Hepatocyte (in vitro differentiated cells): ENCODE measurements around the gene CLDN2.

Experiments
- EZH2phosphoT487 ChIP-seq: fragments of 200-600 bp; sonication (generic); IDR thresholded peaks from one replicate; pipeline ENCODE4 v1.6.1; 2018; ENCODE audit warnings: antibody characterized with exemption, mild to moderate bottlenecking, low read depth, moderate library complexity; ENCODE audit not compliant: unreplicated experiment, severe bottlenecking
- TF ChIP-seq, protein P1 (sequence below): fragments of 200-600 bp; sonication (generic); IDR thresholded peaks from 2 replicates; pipeline ENCODE4 v1.5.1; 2016; ENCODE audit warnings: antibody characterized with exemption, mild to moderate bottlenecking; ENCODE audit not compliant: poor library complexity

DNA sequence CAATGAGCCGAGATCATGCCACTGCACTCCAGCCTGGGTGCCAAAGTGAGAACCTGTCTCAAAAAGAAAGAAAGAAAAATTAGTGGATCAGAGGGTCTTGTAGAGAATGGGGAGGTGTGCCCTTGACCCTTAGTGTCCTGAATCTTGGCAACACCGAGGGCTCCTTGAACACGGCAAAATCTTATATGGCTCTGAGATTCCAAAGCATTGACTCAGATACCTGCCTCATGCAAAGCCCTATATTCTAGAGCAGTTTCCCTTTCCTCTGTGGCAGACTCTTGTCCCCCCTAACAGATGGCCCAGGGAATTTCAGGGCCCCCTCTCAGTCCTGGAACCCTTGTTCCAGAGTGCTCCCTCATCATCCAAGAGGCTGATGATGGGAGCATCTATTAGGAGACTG is 6.8 kb downstream of the CLDN2 start:
- TF ChIP-seq, protein P1, sequence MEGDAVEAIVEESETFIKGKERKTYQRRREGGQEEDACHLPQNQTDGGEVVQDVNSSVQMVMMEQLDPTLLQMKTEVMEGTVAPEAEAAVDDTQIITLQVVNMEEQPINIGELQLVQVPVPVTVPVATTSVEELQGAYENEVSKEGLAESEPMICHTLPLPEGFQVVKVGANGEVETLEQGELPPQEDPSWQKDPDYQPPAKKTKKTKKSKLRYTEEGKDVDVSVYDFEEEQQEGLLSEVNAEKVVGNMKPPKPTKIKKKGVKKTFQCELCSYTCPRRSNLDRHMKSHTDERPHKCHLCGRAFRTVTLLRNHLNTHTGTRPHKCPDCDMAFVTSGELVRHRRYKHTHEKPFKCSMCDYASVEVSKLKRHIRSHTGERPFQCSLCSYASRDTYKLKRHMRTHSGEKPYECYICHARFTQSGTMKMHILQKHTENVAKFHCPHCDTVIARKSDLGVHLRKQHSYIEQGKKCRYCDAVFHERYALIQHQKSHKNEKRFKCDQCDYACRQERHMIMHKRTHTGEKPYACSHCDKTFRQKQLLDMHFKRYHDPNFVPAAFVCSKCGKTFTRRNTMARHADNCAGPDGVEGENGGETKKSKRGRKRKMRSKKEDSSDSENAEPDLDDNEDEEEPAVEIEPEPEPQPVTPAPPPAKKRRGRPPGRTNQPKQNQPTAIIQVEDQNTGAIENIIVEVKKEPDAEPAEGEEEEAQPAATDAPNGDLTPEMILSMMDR: no peak
- no peak for TF ChIP-seq EZH2phosphoT487
